CD4-positive, alpha-beta T cell treated with Interleukin-1 beta for 1 hour (primary cell): ENCODE data around the gene CBARP.
A peak's percentile ranks its signal among the peaks of the same experiment; 100 is the strongest.

Source experiments
- DNase-seq, 2 donors: peaks; one replicate each; pipeline ENCODE4 v3.0.0-alpha.2; 2020 to 2022

CBARP gene

DNA sequence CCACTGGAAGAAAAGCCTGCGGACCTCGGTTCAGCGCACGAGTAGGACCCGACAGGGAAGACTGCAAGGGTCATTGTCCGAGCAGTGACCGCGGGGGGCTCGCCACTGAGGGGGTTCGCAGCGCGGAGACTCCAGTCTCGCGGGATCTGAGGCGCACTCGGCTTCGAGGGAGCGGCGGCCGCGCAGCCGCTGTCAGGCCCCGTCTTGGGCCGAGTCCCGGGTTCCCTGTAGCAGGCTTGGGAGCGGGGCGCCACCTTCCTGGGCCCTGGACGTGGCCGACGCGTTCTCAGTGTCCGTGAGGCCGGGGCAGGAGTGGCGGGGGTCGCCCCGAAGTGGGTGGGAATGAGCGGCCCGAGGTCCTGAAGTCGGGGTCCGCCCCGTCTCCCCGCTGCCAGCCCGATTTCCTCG lies 37.1 kb upstream of the CBARP start:
- DNase-seq = no peak

- DNase-seq = no peak
Measured at GRCh38 chr19:1274081-1274851, 36.5 kb upstream of the CBARP start.

DNA sequence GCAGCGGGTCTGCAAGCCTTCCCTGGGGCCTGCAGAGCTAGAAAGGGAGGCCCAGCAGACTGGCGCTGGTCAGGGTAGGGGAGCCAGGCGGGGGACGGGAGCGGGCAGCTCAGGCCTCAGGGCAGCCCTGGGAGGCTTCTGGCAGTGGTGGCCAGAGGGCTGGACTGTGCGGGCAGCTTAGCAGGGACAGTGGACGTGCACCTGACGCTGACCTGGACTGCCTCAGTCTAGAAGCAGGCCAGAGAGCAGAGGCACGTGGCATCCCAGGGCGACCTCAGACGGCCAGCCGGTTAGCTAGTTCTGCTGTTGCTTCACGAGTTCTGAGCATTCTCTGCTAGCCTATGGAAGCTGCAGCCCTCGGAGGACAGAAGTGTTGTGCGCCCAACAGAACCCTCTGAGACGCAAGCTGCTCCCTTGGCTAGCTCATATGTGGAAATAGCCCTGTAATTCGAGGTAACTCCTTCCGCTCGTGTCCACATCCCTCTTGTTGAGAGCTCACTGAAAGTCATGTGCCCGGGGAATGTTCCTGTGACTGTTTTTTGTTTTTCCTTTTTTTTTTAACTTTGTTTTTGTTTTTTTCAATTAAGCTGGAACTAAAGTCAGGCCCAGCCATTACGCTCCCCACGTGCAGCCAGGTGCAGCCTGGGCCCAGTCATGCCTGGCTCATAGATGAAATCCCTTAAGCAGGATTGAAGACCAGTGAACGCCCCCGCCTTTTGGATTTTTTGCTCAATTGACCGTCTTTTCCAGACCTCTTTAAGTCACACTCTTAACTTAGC lies 35.6 kb upstream of the CBARP start:
- no peak for DNase-seq

DNA sequence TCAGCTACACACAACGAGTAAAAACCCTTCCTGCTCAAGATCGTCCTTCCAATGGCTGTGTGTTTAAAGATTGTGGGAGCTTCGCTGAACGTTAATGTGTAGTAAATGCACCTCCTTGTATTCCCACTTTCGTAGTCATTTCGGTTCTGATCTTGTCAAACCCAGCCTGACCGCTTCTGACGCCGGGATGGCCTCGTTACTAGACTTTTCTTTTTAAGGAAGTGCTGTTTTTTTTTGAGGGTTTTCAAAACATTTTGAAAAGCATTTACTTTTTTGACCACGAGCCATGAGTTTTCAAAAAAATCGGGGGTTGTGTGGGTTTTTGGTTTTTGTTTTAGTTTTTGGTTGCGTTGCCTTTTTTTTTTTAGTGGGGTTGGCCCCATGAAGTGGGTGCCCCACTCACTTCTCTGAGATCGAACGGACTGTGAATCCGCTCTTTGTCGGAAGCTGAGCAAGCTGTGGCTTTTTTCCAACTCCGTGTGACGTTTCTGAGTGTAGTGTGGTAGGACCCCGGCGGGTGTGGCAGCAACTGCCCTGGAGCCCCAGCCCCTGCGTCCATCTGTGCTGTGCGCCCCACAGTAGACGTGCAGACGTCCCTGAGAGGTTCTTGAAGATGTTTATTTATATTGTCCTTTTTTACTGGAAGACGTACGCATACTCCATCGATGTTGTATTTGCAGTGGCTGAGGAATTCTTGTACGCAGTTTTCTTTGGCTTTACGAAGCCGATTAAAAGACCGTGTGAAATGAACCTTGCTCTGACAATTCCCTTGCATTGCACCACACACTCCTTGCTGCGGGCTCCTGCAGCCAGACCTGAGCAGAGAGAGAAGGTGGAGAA lies 34.8 kb upstream of the CBARP start:
- DNase-seq = no peak

DNA sequence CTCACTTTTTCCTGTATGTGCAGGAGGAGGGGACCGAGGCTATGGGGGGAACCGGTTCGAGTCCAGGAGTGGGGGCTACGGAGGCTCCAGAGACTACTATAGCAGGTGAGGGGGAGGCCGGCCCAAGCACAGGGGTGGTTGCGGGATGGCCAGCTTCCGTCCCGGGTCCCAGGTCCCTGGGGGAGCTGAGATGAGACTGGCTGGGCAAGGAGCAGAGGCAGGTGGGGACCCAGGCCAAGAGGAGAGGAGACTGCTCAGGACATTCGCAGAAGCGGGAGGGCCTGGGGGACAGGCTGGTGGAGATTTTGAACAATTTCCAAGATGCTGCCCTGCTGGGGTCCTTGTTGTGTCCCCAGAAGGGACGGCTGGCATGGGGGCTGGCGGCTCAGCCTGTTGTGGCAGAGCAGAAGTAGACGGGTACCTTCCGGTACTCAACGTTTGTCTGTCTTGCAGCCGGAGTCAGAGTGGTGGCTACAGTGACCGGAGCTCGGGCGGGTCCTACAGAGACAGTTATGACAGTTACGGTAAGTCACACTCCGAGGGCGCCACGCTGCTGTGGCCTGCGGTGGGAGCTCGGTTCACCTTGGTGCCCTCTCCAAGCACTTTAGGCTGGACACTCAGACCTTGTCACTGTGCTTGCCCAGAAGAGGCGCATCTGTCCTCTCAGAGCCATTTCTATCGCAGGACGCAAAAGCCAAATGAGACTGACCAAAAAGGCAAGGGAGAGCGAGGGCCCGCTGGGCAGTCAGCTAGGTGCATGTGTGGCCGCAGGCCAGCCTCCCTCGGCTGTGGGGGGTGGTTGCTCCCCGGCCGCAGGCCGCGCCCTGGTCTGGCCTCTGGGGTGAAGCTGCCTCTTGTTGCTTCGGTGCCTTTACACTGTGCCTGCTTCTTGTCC lies 34.0 kb upstream of the CBARP start:
- DNase-seq = no peak

DNA sequence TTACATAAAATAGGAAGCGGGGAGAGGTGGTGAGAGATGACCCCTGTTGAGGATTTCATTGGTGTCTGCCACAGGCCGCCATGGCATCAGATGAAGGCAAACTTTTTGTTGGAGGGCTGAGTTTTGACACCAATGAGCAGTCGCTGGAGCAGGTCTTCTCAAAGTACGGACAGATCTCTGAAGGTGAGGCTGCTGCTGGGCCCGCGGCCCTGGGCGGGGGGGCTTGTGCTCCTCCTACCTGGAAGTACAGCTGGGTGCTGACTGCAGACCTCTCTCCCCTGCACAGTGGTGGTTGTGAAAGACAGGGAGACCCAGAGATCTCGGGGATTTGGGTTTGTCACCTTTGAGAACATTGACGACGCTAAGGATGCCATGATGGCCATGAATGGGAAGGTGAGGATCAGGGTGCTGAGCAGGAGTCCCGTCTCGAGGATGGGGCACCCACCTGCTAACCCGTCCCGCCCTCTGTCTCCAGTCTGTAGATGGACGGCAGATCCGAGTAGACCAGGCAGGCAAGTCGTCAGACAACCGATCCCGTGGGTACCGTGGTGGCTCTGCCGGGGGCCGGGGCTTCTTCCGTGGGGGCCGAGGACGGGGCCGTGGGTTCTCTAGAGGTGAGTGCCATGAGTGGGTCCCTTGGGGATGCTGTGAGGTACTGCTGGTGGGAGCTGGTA lies 33.2 kb upstream of the CBARP start:
- no peak for DNase-seq

- DNase-seq = no peak
Measured at GRCh38 chr19:1270213-1270853, 32.5 kb upstream of the CBARP start.

GRCh38 chr19:1269478-1270212 lies 31.8 kb upstream of the CBARP start:
- DNase-seq = peak; percentile 86 to 88

GRCh38 chr19:1269065-1269477 lies 31.3 kb upstream of the CBARP start, which contains the start of gene CIRBP:
CIRBP (plus strand) TSS chr19:1269332; CDS start chr19:1270934, 1,602 bp downstream.
- DNase-seq = peak; percentile 99 to 100

- no peak for DNase-seq
Measured at GRCh38 chr19:1268226-1269064, 30.6 kb upstream of the CBARP start.

DNA sequence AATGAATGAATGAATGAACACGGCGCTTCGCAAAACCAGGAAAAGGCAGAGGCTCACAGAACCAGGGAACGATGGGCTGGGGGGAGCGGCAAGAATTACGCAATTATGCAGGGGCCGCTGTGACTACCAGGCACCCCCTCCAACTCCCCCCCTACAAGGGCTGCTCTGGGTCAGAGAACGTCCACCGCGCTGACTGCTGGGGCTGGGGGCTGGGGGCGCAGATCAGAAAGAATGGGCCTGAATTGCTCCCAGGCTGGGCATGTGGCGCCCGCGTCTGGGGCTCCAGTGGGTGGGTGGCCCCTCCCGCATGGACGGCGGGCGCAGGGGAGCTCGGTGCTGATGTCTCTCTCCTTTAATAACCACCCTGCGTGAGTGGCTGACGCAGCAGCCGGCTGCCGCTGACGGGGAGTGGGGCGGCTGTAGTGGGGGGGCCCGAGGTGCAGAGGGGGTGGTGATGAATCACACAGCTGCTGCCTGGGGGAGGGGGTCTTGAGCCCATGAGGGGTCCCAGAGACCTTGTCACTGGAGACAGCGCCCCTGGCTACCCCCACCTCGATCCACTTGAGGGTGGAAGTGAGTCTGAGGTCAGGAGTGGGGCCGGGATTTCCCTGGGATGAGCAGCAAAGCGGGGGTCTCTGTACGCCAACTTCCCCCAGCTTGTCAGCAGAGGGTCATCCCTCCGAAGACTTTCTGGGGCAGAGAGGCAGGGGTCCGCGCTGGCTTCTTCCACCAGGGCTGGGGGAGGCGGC lies 29.8 kb upstream of the CBARP start:
- DNase-seq = peak in 1 of 2 donors; percentile 41

DNA sequence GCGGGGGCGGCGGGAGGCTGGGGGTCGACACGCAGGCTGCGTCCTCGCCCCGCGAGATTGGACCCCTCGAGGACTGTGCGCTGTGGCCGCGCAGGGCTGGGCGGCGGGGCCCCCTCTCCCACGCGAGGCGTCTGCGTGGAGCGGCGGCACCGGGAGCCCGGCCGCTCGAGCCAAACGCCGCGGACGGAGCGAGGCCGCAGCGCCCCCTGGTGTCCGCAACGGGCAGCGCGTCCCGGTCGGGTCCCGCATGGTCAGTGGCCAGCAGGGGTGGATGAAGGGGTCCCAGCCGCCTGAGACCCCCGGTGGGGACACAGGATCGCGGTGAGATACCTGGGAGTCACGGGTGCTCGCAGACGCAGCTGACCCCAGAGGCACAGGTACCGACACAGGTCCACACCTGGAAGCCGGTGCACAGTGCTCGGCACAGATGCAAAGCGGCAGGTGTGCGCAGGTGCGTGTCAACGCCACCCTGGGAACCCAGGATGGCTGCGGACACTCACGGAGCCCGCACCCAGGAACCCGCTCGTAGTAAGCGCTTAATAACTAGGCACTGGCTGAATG lies 29.2 kb upstream of the CBARP start:
- DNase-seq = peak; percentile 71

GRCh38 chr19:1266129-1266915 lies 28.5 kb upstream of the CBARP start:
- DNase-seq = peak; percentile 90 to 93

DNA sequence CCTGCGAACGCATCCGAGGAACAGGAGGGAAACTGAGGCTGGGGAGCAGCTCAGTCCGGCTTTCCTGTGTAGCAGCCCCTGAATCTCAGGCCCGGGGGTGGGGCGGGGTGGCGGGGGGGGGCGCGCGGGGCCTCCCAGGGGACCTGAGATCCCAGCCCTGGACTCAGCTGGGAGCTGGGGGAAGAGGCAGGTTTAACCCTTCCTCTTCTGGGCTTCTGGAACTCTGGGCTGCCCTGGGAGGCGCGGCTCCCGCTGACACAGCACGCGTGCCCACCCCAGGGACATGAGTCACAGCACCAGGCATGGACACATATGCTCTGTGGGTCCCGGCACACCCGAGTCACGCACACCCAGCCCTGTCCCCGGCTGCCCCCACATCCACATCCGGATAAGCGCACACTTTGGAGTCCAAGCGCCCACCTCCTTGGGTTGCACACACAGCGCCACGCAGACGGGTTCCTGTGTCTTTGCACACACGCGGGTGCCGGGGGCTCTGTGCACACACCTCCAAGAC lies 27.9 kb upstream of the CBARP start:
- peak in 1 of 2 donors; percentile 63 for DNase-seq

GRCh38 chr19:1264801-1265614 lies 27.2 kb upstream of the CBARP start:
- DNase-seq = peak in 1 of 2 donors; percentile 67

DNA sequence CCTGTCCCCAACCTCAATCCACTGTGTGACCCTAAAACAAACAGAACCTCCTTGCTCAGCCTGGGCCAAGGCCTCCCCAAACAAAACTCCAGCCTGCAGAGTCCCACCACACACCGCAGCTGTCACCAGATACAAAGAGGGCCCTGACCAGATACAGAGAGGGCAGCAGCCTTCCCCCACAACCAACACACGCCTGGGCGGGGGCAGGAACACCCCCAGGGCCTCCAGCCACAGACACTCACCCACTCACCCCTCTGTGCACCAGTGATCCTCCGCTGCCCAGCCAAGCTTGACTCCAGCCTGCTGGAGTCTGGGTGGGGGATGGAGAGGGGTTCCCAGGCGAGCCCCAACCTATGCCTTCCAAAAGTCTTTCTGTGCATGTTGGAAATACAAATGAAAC lies 25.4 kb upstream of the CBARP start:
- DNase-seq = no peak
